Umbilical cord (tissue), 2 donors: ENCODE data around the gene TBC1D12. TPM values are rescaled to one million over a fixed set of nuclear protein-coding genes. Genes with fewer than 3 reads are reported as not detected.
"Not testable (repeated sequence)": the region's sequence is repeated elsewhere in the genome, so short reads cannot be mapped to it uniquely, and the experiment has no call there.

Source experiments
- DNase-seq: peaks from one replicate; pipeline ENCODE4 v3.0.0-alpha.2; 2015; ENCODE audit warnings: low spot score
- total RNA-seq: library from RNA; depleted of rRNA; stranded (reverse); fragments of >200 nt; gene quantifications from one replicate; pipeline ENCODE4 v1.2.3, GENCODE V29; 2014; ENCODE audit warnings: low replicate concordance; ENCODE audit not compliant: insufficient read depth

Gene TBC1D12
- total RNA-seq, 1 donor from 2014 or later: 44.5 TPM

- no peak for DNase-seq
These were observed 49.7 kb downstream of the TBC1D12 start for GRCh38 chr10:94451883-94452519.

GRCh38 chr10:94456942-94457341 lies 54.6 kb downstream of the TBC1D12 start:
- DNase-seq: no peak

DNA sequence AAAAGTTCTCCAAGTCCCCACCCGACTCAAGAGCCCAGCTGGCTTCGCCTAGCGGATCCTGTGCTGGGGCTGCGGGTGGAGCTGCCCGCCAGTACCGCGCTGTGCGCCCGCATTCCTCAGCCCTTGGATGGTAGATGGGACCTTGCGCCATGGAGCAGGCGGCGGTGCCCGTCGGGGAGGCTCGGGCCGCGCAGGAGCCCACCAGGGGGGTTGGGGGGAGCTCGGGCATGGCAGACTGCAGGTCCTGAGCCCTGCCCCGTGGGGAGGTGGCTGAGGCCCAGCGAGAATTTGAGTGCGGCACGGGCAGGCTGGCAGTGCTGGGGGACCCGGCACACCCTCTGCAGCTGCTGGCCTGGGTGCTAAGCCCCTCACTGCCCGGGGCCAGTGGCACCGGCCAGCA lies 57.0 kb downstream of the TBC1D12 start:
- DNase-seq: no peak

DNA sequence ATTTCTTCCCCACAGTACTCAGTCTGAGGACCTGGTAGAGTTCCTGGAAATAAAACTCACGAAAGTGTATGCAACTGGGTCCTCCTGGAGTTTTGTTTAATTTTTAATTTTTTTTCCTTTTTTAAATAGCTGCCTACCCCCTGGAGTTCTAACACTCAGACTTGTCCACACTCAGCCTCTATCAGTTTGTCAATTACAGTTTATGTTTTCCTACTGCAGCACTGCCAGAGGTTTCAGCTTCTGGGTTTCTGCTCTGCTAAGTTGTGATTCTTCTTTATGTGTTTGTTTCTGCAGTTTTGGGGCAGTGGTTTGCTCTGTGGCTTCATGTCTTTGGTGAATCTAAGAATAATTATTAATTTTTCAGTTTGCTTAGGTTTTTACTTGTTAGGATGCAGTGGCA lies 59.2 kb downstream of the TBC1D12 start:
- no peak for DNase-seq

DNA sequence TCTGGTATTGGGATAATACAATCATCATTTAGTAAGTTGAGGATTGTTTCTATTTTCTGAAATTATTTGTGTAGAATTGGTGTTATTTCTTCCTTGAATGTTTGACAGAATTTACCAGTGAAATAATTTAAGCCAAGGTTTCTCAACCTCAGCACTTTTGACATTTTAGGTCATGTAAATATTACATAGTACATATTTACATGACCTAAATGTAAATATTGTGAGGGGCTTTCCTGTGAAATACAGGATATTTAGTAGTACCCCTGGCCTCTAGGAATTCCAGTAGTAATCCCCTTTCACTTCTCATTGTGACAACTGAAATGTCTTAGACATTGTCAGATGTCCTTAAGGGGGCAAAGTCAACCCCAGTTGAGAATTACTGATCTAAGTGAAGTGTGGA lies 59.8 kb downstream of the TBC1D12 start:
- DNase-seq: no peak

DNA sequence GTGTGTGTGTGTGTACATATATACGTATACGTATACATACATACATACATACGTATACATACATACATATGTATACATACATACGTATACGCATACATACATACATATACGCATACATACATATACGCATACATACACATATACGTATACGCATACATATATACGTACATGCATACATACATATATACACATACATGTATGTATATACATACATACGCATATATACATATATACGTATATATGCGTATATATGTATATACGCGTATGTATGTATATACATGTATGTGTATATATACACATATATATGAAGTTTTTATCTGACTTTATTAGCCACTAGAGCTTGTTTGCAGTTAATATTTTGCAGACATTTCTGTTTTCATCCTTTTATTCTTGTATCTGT lies 63.3 kb downstream of the TBC1D12 start:
- DNase-seq: no peak

- DNase-seq: no peak
These were observed 79.1 kb downstream of the TBC1D12 start for GRCh38 chr10:94481410-94481809.

DNA sequence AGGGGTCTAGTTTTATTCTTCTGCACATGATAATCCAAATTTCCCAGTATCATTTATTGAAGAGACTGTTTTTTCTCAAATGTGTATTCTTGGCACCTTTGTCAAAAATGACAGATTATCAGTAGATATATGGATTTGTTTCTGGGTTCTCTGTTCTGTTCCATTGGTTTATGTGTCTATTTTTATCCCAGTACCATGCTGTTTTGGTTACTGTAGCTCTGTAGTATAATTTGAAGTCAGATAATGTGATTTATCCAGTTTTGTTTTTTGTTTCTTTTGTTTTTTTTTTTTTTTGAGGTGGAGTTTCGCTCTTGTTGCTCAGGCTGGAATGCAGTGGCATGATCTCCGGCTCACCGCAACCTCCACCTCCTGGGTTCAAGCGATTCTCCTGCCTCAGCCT lies 81.6 kb downstream of the TBC1D12 start:
- no peak for DNase-seq

DNA sequence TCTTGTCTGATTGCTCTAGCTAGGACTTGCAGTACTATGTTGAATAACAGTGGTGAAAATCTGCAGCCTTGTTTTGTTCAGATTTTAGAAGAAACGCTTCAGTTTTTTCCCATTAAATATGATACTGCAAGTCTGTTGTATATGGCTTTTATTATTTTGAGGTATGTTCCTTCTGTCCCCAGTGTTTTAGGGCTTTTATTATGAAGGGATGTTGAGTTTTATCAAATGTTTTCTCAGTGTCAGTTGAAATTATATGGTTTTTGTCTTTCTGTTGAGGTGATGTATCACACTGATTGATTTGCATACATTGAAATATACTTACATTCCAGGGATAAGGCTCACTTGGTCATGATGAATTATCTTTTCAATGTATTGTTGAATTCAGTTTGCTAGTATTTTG lies 82.8 kb downstream of the TBC1D12 start:
- DNase-seq: no peak

- no peak for DNase-seq
These were observed 85.2 kb downstream of the TBC1D12 start for GRCh38 chr10:94487575-94487974.

DNA sequence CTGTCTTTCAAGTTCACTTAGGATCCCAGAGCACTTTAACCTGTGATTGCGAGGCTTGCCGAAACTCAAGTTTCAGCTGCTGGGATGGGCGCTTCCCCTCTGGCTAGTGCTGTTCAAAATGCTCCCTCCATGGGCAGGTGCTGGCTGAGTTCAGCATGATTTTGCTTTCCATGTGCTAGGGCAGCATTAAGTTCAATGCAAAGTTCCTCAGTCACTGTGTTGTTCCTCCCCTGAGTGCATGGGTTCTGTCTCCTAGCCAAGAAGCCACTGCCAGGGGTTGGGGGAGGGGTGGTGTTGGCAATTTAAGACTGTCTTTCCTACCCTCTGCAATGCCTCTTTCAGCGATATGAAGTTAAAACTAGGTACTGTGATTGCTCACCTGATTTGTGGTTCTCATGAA lies 86.8 kb downstream of the TBC1D12 start:
- DNase-seq: no peak

GRCh38 chr10:94489976-94490788 lies 87.8 kb downstream of the TBC1D12 start:
- no peak for DNase-seq

DNA sequence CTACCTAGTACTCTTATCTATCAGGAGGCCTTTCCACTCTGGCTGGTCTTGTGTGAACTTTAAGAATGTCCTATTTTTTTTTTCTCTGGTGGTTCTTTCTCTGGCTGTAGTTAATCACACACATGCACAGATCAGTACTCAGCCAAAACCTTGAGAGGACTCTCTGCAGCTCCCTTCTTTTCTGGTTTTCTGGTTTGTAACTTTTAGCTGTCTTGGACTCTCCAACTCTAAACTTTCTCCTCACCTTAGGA lies 88.4 kb downstream of the TBC1D12 start:
- no peak for DNase-seq

- no peak for DNase-seq
These were observed 91.1 kb downstream of the TBC1D12 start for GRCh38 chr10:94493463-94493862.

DNA sequence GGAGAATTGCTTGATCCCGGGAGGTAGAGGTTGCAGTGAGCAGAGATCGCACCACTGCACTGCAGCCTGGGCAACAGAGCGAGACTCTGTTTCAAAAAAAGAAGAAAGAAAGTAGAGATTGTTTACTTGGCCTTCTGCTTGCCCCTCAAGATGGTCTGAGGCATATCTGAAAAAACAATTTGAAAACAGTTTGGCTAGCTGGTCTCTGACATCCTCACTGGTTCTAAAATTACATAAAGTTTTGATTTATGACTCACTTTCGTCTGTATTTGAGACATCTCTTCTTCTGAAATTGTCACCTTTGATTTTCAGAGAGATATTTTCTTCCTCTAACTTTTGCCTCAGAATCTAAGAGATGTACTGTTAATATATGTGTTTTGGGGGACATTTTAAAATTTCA lies 93.7 kb downstream of the TBC1D12 start:
- DNase-seq: no peak

GRCh38 chr10:94496646-94497045 lies 94.3 kb downstream of the TBC1D12 start:
- no peak for DNase-seq

DNA sequence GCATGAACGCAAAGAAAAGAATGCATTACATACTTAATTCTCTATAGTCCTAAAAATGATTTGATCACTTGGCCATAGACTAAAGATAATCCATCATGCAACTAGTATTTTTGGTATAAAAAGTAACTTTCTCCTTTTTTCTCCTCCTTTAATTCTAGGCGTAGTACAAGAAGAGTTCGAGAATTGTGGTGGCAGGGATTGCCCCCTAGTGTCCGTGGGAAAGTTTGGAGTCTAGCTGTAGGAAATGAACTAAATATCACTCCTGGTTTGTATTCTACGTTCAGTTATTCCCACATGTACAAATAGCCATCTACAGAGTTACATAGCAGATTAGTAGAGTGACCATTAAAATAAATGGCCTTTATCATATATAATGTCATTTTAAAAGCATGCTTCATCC lies 97.7 kb downstream of the TBC1D12 start:
- no peak for DNase-seq

GRCh38 chr10:94521276-94522250 lies 119.2 kb downstream of the TBC1D12 start:
- DNase-seq: no peak

- no peak for DNase-seq
These were observed 121.8 kb downstream of the TBC1D12 start for GRCh38 chr10:94524146-94524545.

- no peak for DNase-seq
These were observed 122.4 kb downstream of the TBC1D12 start for GRCh38 chr10:94524711-94525110.

DNA sequence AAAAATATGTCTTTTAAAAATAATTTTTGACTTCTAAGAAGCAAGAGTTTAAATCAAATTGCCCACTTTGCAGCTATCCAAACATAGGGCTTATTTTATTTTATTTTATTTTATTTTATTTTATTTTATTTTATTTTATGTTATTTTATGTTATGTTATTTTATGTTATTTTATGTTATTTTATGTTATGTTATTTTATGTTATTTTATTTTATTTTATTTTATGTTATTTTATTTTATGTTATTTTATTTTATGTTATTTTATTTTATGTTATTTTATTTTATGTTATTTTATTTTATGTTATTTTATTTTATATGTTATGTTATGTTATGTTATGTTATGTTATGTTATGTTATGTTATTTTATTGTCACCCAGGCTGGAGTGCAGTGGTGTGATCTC lies 129.2 kb downstream of the TBC1D12 start:
- DNase-seq: not testable (repeated sequence)

GRCh38 chr10:94533027-94533426 lies 130.7 kb downstream of the TBC1D12 start:
- no peak for DNase-seq
